Gastroesophageal sphincter (tissue), 4 donors: ENCODE results near the gene MRPL11. TPM values are rescaled to one million over a fixed set of nuclear protein-coding genes. Genes with fewer than 3 reads are reported as not detected.
"Not testable (repeated sequence)": the region's sequence is repeated elsewhere in the genome, so short reads cannot be mapped to it uniquely, and the experiment has no call there.

ENCODE experiments used
- ATAC-seq: fragments of 150-250 bp; one replicate; pipeline ENCODE4 v1.9.1; 2016; ENCODE audit warnings: mild to moderate bottlenecking, moderate library complexity
- H3K27ac ChIP-seq, 4 donors: fragments of 200-600 bp; sonication (generic) in 3 of 4; 1 replicate in 3 of 4; 2 replicates in 1 of 4; pipeline ENCODE4 v1.5.1; 2016 to 2019
- H3K27me3 ChIP-seq: fragments of 200-600 bp; sonication (generic); one replicate; pipeline ENCODE4 v1.5.1; 2019
- H3K36me3 ChIP-seq, 2 donors: fragments of 200-600 bp; sonication (generic); one replicate each; pipeline ENCODE4 v1.5.1; 2019; ENCODE audit warnings: control low read depth in 1 of 2
- H3K4me1 ChIP-seq, 3 donors: fragments of 200-600 bp; sonication (generic); 1 replicate in 2 of 3; 2 replicates in 1 of 3; pipeline ENCODE4 v1.5.1; 2016 to 2019; ENCODE audit warnings: control low read depth in 2 of 3
- H3K4me3 ChIP-seq, 2 donors: fragments of 200-600 bp; sonication (generic); one replicate each; pipeline ENCODE4 v1.5.1; 2019; ENCODE audit warnings: mild to moderate bottlenecking in 1 of 2, moderate library complexity in 1 of 2
- H3K9me3 ChIP-seq, 3 donors: fragments of 200-600 bp; sonication (generic); one replicate each; pipeline ENCODE4 v1.5.1; 2017 to 2019; ENCODE audit warnings: control low read depth in 2 of 3
- EP300 ChIP-seq: sonication (generic); formaldehyde crosslinking; IDR thresholded peaks from one replicate; pipeline ENCODE4 v1.6.1; 2017; ENCODE audit warnings: antibody characterized with exemption, mild to moderate bottlenecking
- POLR2A ChIP-seq, 2 donors: fragments of 450-650 bp; IDR thresholded peaks; one replicate each; pipeline ENCODE4 v1.6.1; 2017; ENCODE audit warnings: antibody characterized with exemption in 2 of 2, mild to moderate bottlenecking in 2 of 2, moderate library complexity in 1 of 2
- POLR2AphosphoS5 ChIP-seq: sonication (generic); formaldehyde crosslinking; IDR thresholded peaks from one replicate; pipeline ENCODE4 v1.6.1; 2017; ENCODE audit warnings: antibody characterized with exemption
- WGBS, 2 donors: methylation state at CpG; one replicate each; pipeline ENCODE4 v1.1.5; 2018; ENCODE audit warnings: low coverage in 1 of 2; 5-methylcytosine and 5-hydroxymethylcytosine counted together
- total RNA-seq, 4 donors: library from RNA; depleted of rRNA; stranded (reverse); fragments of >200 nt; gene quantifications; one replicate each; pipeline ENCODE4 v1.1.0, GENCODE V29; 2016
- TF ChIP-seq, protein P1 (sequence below), 4 experiments: fragments of 200-600 bp in 2 of 4; fragments of 450-650 bp in 2 of 4; sonication (generic) in 1 of 4; IDR thresholded peaks; one replicate each; pipeline ENCODE4 v1.5.1; 2017 to 2019; ENCODE audit warnings: antibody characterized with exemption in 4 of 4, mild to moderate bottlenecking in 2 of 4, moderate library complexity in 2 of 4

MRPL11 gene
- total RNA-seq, 4 donors from 2014 or later, result 36.3 to 48.1 (median 45.6) TPM

DNA sequence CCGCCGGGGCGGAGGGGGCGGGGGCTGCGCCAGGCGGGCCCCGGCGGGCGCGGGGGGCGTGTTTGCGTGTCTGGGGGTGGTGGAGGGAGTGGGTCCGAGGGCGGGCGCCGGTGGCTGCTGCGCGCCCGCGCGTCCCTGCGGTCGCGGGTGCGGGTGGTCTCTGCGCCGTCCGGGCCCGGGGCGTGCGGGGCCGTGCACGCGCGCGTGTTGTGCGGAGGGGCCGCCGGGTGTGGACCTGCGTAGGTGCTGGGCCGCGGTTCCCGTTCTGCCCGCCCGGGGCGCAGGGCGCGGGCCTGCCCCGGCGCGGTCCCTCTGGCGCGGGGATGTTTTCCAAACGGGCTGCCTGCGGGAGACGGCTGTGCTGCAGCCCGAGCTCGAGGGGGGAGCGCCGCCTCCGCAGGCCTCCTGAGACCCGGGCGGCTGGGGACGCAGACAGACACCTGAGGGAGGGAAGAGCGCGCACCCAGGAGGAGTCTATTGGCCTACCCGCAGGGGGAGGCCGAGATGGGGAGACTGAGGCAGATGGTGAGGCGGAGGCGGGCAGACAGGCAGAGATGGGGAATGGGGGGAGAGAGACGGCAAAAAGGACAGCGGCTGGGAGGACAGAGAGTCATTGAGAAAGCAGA, 28.5 kb upstream of the MRPL11 start:
- WGBS, 2 donors, result 0 to 5% methylated on average over 1 to 10 of the region's 72 CpGs
- Histone ChIP-seq H3K36me3 (peaks cover 0 to 32% of the 10 kb centered on the region in 2 donors), H3K27me3 (no peaks in the 10 kb centered on the region), H3K4me1 (peaks cover 0 to 34% (median 15%) of the 10 kb centered on the region in 3 donors), H3K27ac (peak overlapping the region in 3 of 4 donors; percentile 83 to 92 (median 85)), H3K4me3 (peak overlapping the region; percentile 79 to 91), H3K9me3 (no peaks in the 10 kb centered on the region)
- ATAC-seq, result peak; percentile 65
- TF ChIP-seq POLR2A (IDR thresholded peaks at IDR 0.05) (no peak), EP300 (no peak), POLR2AphosphoS5 (no peak)
- TF ChIP-seq, protein P1, sequence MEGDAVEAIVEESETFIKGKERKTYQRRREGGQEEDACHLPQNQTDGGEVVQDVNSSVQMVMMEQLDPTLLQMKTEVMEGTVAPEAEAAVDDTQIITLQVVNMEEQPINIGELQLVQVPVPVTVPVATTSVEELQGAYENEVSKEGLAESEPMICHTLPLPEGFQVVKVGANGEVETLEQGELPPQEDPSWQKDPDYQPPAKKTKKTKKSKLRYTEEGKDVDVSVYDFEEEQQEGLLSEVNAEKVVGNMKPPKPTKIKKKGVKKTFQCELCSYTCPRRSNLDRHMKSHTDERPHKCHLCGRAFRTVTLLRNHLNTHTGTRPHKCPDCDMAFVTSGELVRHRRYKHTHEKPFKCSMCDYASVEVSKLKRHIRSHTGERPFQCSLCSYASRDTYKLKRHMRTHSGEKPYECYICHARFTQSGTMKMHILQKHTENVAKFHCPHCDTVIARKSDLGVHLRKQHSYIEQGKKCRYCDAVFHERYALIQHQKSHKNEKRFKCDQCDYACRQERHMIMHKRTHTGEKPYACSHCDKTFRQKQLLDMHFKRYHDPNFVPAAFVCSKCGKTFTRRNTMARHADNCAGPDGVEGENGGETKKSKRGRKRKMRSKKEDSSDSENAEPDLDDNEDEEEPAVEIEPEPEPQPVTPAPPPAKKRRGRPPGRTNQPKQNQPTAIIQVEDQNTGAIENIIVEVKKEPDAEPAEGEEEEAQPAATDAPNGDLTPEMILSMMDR (IDR thresholded peaks at IDR 0.05), result peak in 3 of 4 experiments; percentile 35 to 73 (median 68)

DNA sequence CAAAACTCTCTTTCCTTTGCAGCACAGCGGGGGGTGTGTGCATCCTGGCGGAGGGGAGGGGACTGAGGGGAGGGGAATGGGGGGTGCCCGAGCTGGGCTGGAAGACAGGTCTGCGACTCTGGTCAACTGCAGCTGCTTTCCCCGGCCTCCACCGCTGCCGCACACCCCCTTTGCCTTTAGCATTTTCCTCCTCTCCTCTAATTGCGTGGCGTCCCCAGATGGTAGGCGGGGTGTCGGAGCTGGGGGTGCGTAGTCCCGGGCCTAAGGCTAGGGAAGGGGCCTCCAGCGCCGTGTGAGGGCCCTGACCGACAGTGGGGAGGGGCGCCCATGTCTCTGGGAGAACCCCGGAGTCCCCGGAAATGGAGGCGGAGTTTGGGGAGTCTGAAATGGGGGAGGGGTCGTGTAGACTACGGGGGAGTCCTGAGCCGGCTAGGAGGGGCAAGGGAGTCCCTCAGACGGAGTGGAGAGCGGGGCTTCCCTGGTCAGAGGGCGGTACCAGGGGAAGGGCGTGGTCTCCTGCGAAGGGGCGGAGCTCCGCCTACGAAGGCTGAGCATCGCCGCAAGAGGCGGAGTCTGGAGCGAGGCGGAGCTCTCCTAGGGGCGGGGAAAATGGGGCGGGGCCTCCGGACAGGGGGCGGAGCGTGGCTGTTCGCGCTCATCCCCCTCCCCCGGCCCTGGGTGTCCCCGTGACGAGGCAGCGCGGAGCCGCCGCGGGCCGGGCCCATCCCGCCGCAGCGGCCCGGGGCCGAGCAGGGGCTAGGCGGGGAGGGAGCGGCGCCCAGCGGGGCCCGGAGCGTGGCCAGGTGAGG, 27.8 kb upstream of the MRPL11 start, which contains the start of gene PELI3:
Gene PELI3, plus strand, starts transcription at position 681 of the 809 bp plus-strand sequence. CDS start 1,224 bp downstream, outside the sequence.
- H3K4me1 ChIP-seq, result peaks cover 0 to 34% (median 15%) of the 10 kb centered on the region in 3 donors
- peak; percentile 39 to 45 for TF ChIP-seq POLR2A (IDR thresholded peaks at IDR 0.05)
- TF ChIP-seq EP300, result no peak
- peak; percentile 24 for TF ChIP-seq POLR2AphosphoS5
- TF ChIP-seq, protein P1 (IDR thresholded peaks at IDR 0.05), result peak in 1 of 4 experiments; percentile 17
- H3K36me3 ChIP-seq, result peaks cover 0 to 25% of the 10 kb centered on the region in 2 donors
- 0% methylated on average over 4 of the region's 63 CpGs; no CpG with 5 or more reads in 1 of the 2 donors for WGBS, 2 donors
- no peaks in the 10 kb centered on the region for H3K9me3 ChIP-seq
- peak within 1 kb of the TSS; percentile 79 to 91 for H3K4me3 ChIP-seq
- peak within 1 kb of the TSS; percentile 21 to 92 (median 84) for H3K27ac ChIP-seq
- H3K27me3 ChIP-seq, result no peaks in the 10 kb centered on the region
- peak; percentile 95 for ATAC-seq

DNA sequence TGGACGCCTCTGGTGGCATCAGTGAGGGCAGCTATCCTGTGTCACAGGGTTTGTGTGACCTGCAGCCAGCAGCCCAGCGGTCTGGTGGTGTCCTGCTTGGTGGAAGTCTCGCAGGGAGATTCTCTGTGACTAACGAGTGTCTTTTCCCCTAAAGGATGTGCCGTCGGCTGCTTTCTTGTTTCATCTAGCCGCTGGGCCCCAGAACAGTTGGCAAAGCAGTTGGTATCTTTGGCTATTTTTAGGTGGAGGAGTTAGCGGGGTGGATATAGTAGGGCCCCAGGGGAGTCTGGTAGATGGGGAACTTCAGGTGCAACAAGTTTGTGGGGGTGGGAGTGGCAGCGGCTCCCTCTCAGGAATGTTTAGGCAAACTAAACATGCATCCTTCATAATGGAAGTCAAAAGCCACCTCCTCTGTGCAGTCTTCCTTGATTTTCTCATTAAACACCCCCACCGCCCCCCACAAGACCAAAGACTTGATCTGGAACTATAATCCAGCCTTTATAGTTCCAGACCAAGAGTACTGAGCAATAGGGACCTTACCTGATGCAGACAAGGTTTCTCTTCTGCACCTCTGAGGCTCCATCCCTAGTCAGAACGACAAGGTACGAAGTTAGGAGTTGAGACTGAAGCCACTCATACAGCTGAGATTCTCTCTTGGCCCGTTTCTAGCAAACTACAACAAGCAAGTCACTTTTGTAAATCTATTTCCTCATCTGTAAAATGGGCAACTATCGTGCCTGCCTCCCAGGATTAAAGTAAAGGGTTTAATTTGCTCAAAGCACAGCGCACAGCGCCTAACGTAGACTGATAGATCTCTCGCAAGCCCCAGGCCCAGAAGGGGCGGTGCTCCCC, 27.0 kb upstream of the MRPL11 start:
- Histone ChIP-seq H3K27ac (peak overlapping the region in 3 of 4 donors; percentile 83 to 92 (median 85)), H3K27me3 (no peaks in the 10 kb centered on the region), H3K9me3 (no peaks in the 10 kb centered on the region), H3K4me3 (peak overlapping the region; percentile 79 to 91), H3K36me3 (peaks cover 0 to 17% of the 10 kb centered on the region in 2 donors), H3K4me1 (peaks cover 0 to 34% (median 15%) of the 10 kb centered on the region in 3 donors)
- WGBS, 2 donors, result 29 to 34% methylated on average over 7 to 8 of the region's 19 CpGs
- ATAC-seq, result no peak
- TF ChIP-seq EP300 (no peak), POLR2A (IDR thresholded peaks at IDR 0.05) (no peak)
- TF ChIP-seq, protein P1 (IDR thresholded peaks at IDR 0.05), result no peak

DNA sequence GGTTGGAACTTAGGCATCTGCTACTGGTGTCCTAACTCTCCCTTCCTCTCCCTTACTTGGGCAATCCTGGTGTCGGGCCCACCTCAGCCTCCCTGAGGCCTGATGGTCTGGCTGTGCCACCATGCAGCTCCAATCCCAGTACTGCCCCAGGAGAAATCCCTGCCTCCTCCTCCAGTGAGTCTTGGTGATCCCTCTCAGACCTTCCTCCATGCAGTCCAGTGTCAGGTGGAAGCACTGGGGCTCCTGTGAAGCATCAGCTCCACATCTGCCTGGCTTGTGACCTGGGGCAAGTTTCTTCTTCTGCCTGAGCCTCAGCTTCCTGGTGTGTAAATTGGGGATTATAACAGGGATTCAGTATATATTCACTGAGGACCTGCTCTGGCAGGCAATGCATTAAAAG, 26.3 kb upstream of the MRPL11 start:
- Histone ChIP-seq H3K36me3 (peaks cover 0 to 10% of the 10 kb centered on the region in 2 donors), H3K27ac (no peak overlapping the region), H3K9me3 (no peaks in the 10 kb centered on the region), H3K4me3 (no peak overlapping the region), H3K4me1 (peaks cover 0 to 34% (median 15%) of the 10 kb centered on the region in 3 donors), H3K27me3 (no peaks in the 10 kb centered on the region)
- ATAC-seq, result no peak
- 80 to 100% methylated on average over 1 of the region's 1 CpG for WGBS, 2 donors
- no peak for TF ChIP-seq POLR2AphosphoS5
- TF ChIP-seq, protein P1 (IDR thresholded peaks at IDR 0.05), result no peak
- TF ChIP-seq POLR2A (IDR thresholded peaks at IDR 0.05), result no peak
- no peak for TF ChIP-seq EP300

DNA sequence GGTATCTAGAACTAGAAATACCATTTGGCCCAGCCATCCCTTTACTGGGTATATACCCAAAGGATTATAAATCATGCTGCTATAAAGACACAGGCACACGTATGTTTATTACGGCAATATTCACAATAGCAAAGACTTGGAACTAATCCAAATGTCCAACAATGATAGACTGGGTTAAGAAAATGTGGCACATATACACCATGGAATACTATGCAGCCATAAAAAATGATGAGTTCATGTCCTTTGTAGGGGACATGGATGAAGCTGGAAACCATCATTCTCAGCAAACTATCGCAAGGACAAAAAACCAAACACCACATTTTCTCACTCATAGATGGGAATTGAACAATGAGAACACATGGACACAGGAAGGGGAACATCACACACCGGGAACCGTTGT, 25.5 kb upstream of the MRPL11 start:
- not testable (repeated sequence) for H3K27ac ChIP-seq, H3K9me3 ChIP-seq, H3K36me3 ChIP-seq, H3K27me3 ChIP-seq, H3K4me3 ChIP-seq, ATAC-seq
- WGBS, 2 donors, result 72 to 90% methylated on average over 2 to 5 of the region's 5 CpGs
- H3K4me1 ChIP-seq, result peaks cover 0 to 34% (median 15%) of the 10 kb centered on the region in 3 donors
